HS-5 (cell line): Measurements from ENCODE around the gene ZNF280C.
"Not testable (repeated sequence)": the region's sequence is repeated elsewhere in the genome, so short reads cannot be mapped to it uniquely, and the experiment has no call there.

Experiments
- DNase-seq: peaks from one replicate; pipeline ENCODE4 v3.0.0-alpha.2; 2012; ENCODE audit warnings: low read depth

Gene ZNF280C, protein sequence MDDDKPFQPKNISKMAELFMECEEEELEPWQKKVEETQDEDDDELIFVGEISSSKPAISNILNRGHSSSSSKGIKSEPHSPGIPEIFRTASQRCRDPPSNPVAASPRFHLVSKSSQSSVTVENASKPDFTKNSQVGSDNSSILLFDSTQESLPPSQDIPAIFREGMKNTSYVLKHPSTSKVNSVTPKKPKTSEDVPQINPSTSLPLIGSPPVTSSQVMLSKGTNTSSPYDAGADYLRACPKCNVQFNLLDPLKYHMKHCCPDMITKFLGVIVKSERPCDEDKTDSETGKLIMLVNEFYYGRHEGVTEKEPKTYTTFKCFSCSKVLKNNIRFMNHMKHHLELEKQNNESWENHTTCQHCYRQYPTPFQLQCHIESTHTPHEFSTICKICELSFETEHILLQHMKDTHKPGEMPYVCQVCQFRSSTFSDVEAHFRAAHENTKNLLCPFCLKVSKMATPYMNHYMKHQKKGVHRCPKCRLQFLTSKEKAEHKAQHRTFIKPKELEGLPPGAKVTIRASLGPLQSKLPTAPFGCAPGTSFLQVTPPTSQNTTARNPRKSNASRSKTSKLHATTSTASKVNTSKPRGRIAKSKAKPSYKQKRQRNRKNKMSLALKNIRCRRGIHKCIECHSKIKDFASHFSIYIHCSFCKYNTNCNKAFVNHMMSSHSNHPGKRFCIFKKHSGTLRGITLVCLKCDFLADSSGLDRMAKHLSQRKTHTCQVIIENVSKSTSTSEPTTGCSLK

DNA sequence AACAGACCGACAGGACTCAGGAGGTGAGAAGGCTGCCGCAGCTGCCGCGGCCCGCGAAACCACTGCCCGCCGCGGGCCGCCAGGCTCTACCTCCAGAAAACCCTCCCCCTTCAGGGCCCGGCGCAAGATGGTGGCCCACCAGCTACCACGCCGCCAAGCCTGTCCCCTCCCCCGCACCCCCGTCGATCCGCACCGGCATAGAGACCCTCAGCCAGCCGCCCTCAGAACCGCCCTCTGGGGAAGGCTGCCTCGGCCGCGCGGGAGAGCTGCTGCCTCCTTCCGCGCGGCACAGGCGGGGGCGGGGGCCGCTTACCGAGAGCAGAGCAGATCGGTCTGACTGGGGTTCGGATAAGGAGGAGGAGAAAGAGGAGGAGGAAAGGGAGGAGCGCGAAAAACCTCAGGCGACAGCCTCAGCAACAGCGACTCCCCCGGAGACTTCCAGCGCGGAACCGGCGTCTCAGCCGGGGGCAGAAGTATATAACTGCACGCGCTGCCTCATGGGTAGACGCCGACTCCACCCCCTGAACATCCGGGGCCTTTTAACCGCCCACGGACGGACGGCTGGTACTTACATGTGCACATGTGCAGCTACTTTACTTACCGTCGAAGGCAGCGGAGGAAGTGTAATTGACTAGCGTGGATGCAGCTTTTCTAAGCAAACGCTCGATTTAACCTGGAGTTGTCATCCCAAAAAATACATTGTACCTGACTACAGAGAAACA lies at the start of gene ZNF280C:
Gene ZNF280C (minus strand): TSS at position 451 of the 722 bp plus-strand sequence. CDS start 8,450 bp downstream, outside the sequence.
- DNase-seq = peak; percentile 65

DNA sequence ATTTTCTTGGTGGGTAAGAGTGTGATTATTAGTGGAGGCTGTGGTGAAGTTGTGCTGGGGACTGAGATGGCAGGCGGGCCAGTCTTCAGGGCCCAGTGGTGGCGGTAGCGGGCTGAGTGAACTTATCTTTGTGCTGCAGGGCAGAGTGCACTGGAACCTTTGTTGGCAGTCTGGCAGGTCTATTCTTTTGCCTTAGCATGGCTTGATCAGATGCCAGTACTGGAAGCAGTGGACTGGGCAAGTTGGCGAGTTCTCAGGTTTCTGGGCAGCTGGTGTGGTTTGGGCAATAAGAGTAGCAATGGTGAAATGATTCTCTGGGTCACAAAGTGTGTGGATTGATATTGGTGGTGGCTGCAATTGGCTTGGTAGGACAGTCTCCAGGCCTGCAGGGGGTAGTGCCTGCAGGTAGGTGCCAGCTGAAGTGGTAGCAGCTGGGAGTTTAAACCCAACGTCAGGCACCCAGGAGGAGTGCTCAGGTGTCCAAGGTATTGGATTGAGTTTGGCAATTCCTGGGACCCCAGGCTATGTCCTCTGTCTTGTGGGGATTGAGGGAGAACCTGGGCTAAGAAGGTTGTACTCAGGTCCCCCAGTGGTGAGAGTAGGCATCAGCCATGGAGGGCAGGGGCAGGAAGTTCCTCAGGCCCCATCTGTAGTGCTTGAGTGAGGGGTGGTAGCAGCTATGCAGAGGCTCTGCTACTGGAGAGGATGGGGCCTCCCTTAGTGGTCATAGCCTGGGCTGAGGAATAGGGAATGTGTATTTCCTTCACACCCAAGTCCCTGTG lies 36.1 kb upstream of the ZNF280C start:
- no peak for DNase-seq

DNA sequence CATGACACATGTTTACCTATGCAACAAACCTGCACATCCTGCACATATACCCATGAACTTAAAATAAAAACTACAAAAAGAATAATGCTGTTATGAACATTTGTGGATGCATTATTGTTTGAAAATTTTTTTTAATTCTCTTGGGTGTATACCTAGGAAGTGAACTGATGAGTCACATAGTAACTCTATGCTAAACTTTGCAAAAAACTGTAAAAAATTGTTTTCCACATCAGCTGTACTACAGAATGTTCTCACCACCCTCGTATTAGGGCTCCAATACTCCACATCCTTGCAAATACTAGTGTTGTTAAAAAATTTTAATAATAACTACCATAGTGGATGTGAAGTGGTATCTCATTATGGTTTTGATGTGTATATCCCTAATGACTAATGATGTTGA lies 33.3 kb upstream of the ZNF280C start:
- DNase-seq = no peak

DNA sequence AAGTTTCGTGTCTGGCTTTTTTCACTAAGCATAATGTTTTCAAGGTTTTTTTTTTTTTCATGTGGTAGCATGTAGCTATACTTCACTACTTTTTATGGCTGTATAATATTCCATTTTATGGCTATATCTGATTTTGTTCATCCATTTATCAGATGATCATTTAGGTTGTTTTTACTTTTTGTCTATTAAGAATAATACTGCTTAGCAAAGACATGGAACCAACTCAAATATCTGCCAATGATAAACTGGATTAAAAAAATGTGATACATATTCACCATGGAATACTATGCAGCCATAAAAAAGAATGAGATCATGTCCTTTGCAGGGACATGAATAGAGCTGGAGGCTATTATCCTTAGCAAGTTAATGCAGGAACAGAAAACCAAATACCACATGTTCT lies 32.7 kb upstream of the ZNF280C start:
- no peak for DNase-seq

DNA sequence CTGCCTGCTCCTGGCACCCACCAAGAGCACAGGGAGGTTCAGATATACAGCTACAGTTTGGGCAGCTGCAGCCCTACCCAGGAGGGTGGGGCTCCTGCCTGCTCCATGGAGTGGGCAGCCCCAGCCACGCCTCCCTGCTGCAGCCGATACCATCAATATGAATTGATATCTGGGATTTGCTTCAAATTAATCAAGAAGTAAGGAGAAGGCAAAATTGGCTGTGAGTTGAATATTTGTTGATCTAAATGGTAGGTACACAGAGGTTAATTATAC lies 31.2 kb upstream of the ZNF280C start:
- DNase-seq = no peak

DNA sequence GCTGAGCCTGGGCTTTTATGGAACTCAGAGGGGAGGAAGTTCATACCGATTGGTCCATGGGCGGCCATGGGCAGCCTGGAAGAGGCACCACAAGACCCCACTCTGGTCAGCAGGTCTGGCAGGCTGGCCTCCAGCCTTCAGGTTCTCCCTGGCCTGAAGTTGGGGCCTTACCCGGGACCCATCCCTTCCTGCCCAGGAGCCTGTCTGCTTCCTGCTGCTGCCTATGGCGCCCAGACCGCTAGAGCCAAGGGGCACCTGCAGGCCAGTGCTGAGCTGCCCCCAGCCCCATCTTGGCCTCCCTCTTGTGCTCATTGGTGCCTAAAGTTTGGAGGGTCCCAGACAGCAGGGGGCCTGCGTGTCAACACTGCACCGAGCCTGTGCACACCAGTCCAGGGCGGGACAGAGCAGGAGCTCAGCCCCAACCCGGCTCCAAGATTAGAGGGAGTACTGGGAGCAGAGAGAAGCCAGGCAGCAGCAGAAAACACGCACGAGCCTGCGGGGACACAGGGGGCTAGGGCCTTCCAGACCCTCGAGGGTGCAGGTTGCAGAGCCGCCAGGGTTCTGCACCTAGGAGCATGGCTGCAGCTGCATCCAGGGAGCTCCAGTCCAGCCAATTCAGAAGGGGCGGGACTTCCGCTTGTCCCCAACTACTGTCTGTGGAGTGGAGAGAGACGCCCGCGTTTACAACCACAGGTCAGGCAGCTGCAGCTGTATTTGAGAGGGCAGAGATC lies 30.7 kb upstream of the ZNF280C start:
- DNase-seq = no peak

DNA sequence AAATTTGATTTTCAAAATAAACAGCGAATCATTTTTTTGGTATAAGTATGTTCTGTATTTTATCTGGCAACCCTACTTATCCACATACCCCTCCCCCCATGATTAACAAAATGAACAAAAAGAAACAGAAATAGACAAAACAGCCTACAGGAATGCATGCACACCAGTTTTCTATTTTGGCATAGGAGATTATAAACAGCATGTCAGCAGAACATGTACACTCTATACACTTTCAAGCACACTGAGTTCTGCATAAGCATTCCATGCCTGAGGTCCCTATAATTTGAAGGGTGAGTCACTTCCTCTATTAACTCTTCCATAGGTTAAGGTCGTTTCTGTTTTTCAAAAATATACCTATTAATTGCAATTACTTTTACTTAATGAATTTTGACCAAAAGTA lies 28.0 kb upstream of the ZNF280C start:
- no peak for DNase-seq

DNA sequence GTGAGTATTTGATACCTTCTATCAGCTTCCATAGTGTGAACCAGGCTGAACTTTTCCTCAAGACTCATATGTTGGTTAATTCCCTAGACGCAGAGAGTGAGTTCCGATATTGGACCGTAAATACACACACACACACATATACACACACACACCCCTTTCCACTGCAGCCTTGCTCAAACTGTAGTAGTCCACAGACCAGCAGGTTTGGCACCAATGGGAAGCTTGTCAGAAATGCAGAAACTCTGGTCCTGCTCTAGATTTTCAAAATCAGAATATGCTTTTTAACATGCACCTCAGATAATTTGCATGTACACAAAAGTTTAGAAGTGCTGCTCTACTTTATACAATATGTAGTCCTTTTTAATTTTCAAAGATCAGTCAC lies 27.6 kb upstream of the ZNF280C start:
- no peak for DNase-seq

DNA sequence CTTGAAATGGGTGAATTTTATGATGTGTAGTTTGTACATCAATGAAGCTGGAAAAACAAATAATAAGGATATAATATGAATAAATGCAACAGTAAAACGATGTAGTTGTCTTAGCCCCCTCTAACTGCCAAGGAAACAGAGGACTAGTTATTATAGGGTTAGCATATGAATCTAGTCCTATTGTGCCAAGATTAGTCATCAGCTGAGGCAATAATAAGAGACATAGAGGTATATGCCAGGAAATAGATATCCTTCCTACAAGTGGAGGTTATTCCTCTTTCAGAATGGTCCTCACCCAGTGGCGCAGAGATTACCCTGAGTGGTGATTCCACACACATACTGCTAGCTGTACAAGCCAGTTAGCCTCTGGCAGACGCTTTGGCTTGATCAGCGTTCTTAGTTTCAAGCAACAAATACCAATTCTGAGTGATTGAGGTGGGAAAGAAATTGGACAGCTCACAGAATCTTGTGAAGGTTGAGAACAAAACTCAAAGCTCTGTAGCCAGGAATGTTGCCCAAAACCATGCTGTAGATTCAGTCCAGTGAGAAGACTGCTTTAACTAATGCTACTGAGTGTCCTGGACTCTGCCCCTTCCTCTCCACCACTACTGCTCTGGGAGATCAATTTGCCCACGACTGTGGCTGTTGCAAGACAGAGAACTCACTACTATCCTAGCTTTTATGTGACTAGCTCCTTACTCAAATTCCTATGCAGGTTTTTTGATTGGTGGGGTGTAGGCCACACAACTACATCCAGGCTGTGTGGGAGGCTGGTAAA lies 27.0 kb upstream of the ZNF280C start:
- peak; percentile 3 for DNase-seq

DNA sequence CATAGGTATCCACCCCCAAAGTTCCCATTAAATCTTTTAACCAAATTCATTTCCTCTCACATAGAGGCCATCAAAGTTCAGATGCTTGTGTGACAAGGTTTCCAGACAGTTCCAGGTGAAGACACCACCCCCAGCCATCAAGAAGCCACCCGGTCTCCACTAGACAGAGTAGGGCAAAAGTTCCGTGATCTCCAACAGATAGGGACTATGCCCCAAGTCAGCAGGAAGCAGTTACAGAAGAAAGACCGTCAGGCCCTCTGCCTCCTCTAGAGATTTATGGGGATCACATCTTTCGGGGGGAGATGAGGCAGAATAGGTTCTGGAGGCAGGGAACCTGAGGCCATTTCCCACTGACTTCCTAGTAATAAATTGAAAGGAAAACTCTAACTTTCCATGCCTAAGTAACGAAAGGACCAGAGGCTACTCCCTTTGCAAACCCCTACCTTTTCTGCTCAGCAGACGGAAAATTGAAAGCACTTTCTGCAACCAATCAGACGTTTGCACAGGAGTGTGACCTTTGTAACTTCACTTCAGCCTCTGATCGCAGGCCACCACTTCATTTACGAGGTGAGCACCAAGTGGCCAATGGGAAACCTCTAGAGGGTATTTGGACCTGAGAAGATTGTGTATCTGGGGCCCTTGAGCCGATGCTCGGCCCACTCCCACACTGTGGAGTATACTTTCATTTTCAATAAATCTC lies 18.5 kb upstream of the ZNF280C start:
- no peak for DNase-seq

DNA sequence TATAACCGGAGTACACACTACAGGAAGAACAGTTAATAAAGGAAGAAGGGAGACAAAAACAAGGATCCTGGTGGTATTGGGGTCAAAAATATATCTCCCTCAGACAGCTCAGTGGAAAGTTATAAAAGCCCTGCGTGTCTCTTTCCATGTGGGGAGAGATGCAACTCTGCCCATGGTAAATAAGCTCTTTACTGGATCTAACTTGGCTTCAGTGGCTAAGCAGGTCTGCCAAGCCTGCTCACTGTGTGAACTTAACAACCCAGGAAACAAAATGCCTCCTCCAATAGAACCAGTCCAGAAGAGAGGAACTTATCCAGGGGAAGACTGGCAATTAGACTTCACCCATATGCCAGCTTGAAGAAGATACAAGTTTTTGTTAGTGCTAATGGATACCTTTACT lies 17.0 kb upstream of the ZNF280C start:
- no peak for DNase-seq

DNA sequence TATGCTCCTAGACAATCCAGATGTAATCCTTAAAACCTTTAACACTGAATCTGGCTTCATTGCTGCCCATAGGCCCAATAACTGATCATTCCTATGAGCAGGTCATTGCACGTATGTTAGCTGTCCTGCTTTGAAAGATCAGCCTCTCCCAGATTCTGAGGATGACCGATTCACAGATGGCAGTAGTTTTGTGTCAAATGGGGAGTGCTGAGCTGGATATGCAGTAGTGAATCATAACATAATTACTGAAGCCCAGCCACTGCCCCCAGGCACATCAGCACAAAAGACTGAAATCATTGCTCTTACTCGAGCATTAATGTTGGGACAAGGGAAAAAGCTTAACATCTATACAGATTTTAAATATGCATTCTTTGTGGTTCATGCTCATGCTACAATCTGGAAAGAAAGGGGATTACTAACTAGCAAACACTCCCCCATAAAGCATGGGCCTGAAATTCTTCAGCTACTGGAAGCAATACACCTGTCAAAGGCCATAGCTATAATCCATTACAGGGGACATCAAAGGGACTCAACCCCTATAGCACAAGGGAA lies 16.4 kb upstream of the ZNF280C start:
- no peak for DNase-seq

DNA sequence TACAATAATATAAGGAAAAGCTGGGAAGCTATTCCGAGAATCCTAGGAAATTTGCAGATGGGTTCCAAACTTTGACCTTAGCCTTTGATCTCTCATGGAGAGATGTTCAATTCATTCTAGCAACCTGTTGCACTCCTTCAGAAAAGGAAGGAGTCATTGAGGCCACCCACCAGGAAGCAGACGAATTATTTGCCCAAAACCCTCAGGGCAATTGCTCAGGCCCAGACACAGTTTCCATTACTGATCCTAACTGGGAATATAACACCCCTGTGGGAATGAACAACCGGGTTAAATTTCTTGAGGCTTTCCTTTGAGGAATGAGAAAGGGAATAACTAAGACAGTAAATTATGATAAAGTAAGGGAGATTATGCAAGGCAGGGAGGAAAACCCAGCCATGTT lies 13.5 kb upstream of the ZNF280C start:
- no peak for DNase-seq

DNA sequence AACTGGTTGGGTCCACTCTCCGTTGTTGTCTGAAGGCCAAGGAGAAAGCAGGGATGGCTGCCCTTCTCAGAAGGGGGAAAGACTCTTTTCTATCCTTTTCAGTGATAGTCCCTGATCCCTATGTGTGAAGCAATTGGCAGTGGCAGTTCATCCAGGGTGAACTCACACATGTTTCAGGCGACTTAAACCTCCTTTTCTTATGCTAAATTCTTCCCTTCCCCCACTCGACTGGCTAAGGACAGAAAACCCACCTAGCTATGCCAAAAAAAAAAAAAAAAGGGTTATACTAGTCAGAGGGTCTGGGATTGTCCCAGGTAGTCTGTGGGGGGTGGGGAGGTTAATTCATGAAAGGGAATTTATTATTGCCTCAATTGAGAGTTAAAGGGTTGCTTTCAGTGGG lies 12.2 kb upstream of the ZNF280C start:
- no peak for DNase-seq

DNA sequence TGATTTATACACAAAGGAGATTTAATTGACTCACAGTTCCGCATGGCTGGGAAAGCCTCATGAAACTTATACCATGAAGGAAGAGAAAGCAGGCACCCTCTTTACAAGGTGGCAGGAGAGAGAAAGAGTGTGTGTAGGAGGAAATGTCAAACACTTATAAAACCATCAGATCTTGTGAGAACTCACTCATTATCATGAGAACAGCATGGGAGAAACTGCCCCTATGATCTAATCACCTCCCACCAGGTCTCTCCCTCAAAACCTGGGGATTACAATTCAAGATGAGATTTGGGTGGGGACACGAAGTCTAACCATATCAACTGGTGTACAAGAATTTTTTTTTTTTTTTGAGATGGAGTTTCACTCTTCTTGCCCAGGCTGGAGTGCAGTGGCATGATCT lies 3.6 kb upstream of the ZNF280C start:
- DNase-seq = not testable (repeated sequence)

DNA sequence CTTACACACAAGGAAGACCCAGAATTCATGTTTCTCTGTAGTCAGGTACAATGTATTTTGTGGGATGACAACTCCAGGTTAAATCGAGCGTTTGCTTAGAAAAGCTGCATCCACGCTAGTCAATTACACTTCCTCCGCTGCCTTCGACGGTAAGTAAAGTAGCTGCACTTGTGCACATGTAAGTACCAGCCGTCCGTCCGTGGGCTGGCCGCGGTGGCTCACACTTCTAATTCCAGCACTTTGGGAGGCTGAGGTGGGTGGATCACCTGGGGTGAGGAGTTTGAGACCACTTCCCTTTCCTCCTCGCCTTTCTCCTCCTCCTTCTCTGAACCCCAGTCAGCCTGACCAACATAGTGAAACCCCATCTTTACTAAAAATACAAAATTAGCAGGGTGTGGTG lies 692 bp upstream of the ZNF280C start:
- not testable (repeated sequence) for DNase-seq

DNA sequence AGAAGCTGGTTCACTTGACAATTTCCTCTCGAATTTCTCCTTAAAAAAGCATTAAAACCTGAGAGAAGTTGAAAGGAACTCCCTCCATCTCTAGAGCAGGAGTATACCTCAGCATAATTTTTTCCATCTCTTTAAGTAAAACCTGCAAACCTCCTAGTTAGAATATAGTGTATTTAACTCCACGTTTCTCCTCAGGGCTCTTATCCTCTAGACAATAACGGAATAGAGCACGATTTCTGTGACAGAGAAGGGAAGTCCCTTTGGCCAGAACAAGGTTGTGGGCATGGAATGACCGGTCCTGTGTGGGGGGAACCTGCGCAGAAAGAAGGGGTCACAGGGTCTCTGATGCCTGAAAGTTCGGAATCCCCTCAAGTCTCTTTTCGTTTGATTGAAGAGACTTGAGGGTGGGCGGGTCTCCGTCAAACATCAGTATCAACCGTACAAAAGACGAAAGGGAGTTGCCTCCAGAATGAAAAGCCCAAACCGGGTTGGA lies 697 bp downstream of the ZNF280C start:
- no peak for DNase-seq

DNA sequence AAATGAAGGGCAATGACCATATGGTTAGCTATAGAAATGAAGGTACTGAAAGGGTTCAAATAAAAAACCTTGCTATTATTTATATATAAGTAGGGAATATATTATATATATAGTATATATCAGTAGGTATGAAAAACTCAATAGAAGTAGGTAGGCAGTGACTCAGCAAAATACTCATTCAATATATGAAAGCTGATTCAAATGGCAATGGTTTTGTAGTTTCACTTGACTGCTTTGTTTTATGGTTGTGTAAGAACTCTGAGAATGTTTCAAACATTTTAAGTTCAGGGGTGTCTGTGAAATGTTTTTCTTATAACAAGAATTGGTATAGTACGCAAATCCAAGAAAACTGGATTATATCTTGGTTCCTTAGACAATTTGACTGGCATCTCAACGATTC lies 4.1 kb downstream of the ZNF280C start:
- DNase-seq = no peak

DNA sequence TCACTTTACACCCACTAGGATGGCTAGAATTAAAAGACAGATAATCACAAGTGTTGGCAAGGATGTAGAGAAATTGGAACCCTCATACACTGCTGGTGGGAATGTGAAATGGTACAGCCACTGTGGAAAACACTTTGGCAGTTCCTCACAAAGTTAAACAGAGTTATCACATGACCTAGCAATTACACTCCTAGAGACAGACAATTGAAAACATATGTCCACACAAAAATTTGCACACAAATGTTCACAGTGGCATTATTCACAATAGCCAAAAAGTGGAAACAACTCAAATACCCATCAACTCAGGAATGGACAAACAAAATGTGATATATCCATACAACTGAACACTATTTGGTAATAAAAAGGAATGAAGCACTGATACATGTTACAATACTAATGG lies 5.7 kb downstream of the ZNF280C start:
- DNase-seq = no peak

DNA sequence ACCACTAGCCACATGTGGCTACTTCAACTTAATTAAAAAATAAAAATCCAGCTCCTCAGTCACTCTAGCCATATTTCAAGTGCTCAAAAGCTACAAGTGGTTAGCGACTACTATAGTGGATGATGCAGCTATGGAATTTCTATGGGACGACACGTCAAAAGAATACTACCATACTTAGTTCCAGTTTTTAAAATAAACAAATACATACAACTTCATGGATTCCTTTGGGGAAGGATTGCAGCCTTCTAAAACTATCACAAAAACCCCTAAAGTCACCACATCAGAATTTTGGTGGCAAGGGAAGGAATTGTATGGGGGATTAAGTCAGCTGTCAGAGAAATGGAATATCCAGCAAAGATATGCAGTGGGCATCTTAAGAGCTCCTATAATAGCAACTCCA lies 6.5 kb downstream of the ZNF280C start:
- no peak for DNase-seq
